Body of pancreas (tissue), 4 donors: ENCODE data around the gene CORIN. TPM values are rescaled to one million over a fixed set of nuclear protein-coding genes. Genes with fewer than 3 reads are reported as not detected.
A peak's percentile ranks its signal among the peaks of the same experiment; 100 is the strongest.

Experiments
- ATAC-seq: fragments of 150-250 bp; one replicate; pipeline ENCODE4 v1.9.1; 2016
- DNase-seq, 4 donors: peaks; one replicate each; pipeline ENCODE4 v3.0.0-alpha.2; 2019
- H3K27ac ChIP-seq, 4 donors: fragments of 200-600 bp; sonication (generic); 1 replicate in 3 of 4; 2 replicates in 1 of 4; pipeline versions ENCODE4 v1.5.1 to v1.6.1; 2016 to 2019; ENCODE audit warnings: mild to moderate bottlenecking in 1 of 4, mixed read lengths in 1 of 4, moderate library complexity in 1 of 4
- H3K27me3 ChIP-seq, 2 donors: fragments of 200-600 bp; sonication (generic); one replicate each; pipeline ENCODE4 v1.6.0; 2016; ENCODE audit warnings: mild to moderate bottlenecking in 1 of 2
- H3K36me3 ChIP-seq, 2 donors: fragments of 200-600 bp; sonication (generic); replicated peaks in 1 of 2; 2 replicates each; pipeline ENCODE4 v1.5.1; 2016; ENCODE audit warnings: low read depth in 2 of 2; ENCODE audit not compliant: insufficient read depth in 1 of 2
- H3K4me1 ChIP-seq: fragments of 200-600 bp; sonication (generic); one replicate; pipeline ENCODE4 v1.6.0; 2016
- H3K4me3 ChIP-seq, 2 donors: fragments of 200-600 bp; sonication (generic); 1 replicate in 1 of 2; 2 replicates in 1 of 2; pipeline ENCODE4 v1.5.1; 2016 to 2019
- H3K9me3 ChIP-seq, 3 donors: fragments of 200-600 bp; sonication (generic); 1 replicate in 2 of 3; 2 replicates in 1 of 3; pipeline ENCODE4 v1.5.1; 2016
- POLR2A ChIP-seq, 3 donors: fragments of 450-650 bp; IDR thresholded peaks; one replicate each; pipeline ENCODE4 v1.6.1; 2016; ENCODE audit warnings: antibody characterized with exemption in 3 of 3, mild to moderate bottlenecking in 2 of 3
- WGBS, 2 donors: methylation state at CpG; one replicate each; pipeline ENCODE4 v1.1.5; 2017; 5-methylcytosine and 5-hydroxymethylcytosine counted together
- intact Hi-C: fragments of 100-400 bp; cut with DNase I; formaldehyde crosslinking; loops from one replicate; pipeline ENCODE4 v1.15.1; 2023
- total RNA-seq, 2 donors: library from RNA; depleted of rRNA; stranded (reverse); fragments of >200 nt; gene quantifications; one replicate each; pipeline ENCODE4 v1.1.0, GENCODE V29; 2016
- TF ChIP-seq, protein P1 (sequence below), 7 experiments: fragments of 450-650 bp in 4 of 7; fragments of 200-600 bp in 3 of 7; sonication (generic) in 3 of 7; IDR thresholded peaks; one replicate each; pipeline ENCODE4 v1.5.1; 2016 to 2019; ENCODE audit warnings: antibody characterized with exemption in 7 of 7

CORIN gene
- total RNA-seq, 2 donors from 2014 or later: 0.33 to 1.3 TPM

- intact Hi-C loops: no loop called here
- ATAC-seq (no peak), DNase-seq (no peak)
- no peak for TF ChIP-seq POLR2A (IDR thresholded peaks at IDR 0.05)
- TF ChIP-seq, protein P1, sequence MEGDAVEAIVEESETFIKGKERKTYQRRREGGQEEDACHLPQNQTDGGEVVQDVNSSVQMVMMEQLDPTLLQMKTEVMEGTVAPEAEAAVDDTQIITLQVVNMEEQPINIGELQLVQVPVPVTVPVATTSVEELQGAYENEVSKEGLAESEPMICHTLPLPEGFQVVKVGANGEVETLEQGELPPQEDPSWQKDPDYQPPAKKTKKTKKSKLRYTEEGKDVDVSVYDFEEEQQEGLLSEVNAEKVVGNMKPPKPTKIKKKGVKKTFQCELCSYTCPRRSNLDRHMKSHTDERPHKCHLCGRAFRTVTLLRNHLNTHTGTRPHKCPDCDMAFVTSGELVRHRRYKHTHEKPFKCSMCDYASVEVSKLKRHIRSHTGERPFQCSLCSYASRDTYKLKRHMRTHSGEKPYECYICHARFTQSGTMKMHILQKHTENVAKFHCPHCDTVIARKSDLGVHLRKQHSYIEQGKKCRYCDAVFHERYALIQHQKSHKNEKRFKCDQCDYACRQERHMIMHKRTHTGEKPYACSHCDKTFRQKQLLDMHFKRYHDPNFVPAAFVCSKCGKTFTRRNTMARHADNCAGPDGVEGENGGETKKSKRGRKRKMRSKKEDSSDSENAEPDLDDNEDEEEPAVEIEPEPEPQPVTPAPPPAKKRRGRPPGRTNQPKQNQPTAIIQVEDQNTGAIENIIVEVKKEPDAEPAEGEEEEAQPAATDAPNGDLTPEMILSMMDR (IDR thresholded peaks at IDR 0.05): no peak
- Histone ChIP-seq H3K4me1 (peaks cover 2% of the 10 kb centered on the region), H3K9me3 (no peaks in the 10 kb centered on the region), H3K27ac (no peak overlapping the region), H3K27me3 (no peaks in the 10 kb centered on the region), H3K4me3 (no peak overlapping the region), H3K36me3 (no peaks in the 10 kb centered on the region)
Observed at GRCh38 chr4:47842985-47843384, 5.1 kb upstream of the CORIN start.

- no peak overlapping the region for H3K4me3 ChIP-seq
- H3K9me3 ChIP-seq: no peaks in the 10 kb centered on the region
- ATAC-seq (no peak), DNase-seq (no peak)
- H3K4me1 ChIP-seq: peaks cover 27% of the 10 kb centered on the region
- no peaks in the 10 kb centered on the region for H3K36me3 ChIP-seq
- intact Hi-C loops: no loop called here
- no peak for TF ChIP-seq POLR2A (IDR thresholded peaks at IDR 0.05)
- TF ChIP-seq, protein P1 (IDR thresholded peaks at IDR 0.05): no peak
- H3K27ac ChIP-seq: no peak overlapping the region
- no peaks in the 10 kb centered on the region for H3K27me3 ChIP-seq
- 93% methylated on average over 1 of the region's 1 CpG for WGBS, 2 donors
Observed at GRCh38 chr4:47840291-47840690, 2.4 kb upstream of the CORIN start.

DNA sequence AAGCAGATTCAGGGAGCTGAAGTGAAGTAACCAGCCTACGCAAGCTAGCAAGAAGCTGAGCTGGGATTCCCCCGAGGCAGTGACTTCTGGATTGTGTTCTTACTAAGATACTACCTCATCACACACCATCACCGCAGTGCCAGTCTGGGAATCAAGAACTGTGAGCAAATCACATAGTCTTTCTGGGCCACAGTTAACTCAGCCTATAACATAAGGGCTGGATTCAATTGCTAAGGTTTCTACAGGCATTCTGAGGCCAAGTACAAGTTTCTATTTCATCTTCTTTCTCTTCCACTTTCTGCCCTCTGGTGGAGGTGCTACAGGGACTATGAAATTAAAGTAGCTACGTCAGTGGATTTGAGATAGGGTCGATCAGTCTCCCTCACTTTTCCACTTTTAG is 1.4 kb upstream of the CORIN start:
- H3K9me3 ChIP-seq: no peaks in the 10 kb centered on the region
- H3K27me3 ChIP-seq: no peaks in the 10 kb centered on the region
- intact Hi-C loops: loop anchor here (10.0 kb wide), 1 partner anchor 134 kb away; no protein-coding TSS in a partner anchor
- H3K36me3 ChIP-seq: no peaks in the 10 kb centered on the region
- WGBS, 2 donors: 78 to 82% methylated on average over 5 of the region's 5 CpGs
- H3K4me3 ChIP-seq: no peak overlapping the region
- DNase-seq (no peak), ATAC-seq (no peak)
- TF ChIP-seq POLR2A (IDR thresholded peaks at IDR 0.05): no peak
- TF ChIP-seq, protein P1 (IDR thresholded peaks at IDR 0.05): peak in 2 of 7 experiments; percentile 14 to 22
- H3K4me1 ChIP-seq: peaks cover 27% of the 10 kb centered on the region
- H3K27ac ChIP-seq: no peak overlapping the region

DNA sequence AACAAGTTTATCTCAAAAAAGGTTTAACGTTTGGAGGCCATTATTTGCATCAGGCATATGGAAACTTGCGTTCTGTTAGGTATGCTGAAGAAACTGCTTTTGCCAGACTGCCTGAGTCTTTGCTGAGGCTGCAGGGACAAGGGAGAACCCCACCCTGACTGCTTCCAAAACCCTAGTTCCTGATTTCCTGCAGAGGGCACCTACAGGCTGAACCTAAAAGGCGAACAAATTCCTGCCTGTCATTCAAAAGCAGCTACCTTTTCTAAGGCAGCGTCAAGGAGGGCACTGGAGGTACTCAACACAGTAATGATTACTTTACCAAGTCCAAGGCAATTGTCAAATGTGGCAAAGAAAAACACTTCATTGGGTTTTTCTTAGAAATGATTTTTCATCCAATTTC is 578 bp upstream of the CORIN start:
- ATAC-seq (no peak), DNase-seq (no peak)
- H3K4me3 ChIP-seq: no peak overlapping the region
- intact Hi-C loops: loop anchor here (10.0 kb wide), 1 partner anchor 134 kb away; no protein-coding TSS in a partner anchor
- H3K27me3 ChIP-seq: no peaks in the 10 kb centered on the region
- H3K36me3 ChIP-seq: no peaks in the 10 kb centered on the region
- 36 to 53% methylated on average over 4 of the region's 4 CpGs for WGBS, 2 donors
- no peak for TF ChIP-seq POLR2A (IDR thresholded peaks at IDR 0.05)
- TF ChIP-seq, protein P1 (IDR thresholded peaks at IDR 0.05): no peak
- no peak overlapping the region for H3K27ac ChIP-seq
- peaks cover 27% of the 10 kb centered on the region for H3K4me1 ChIP-seq
- no peaks in the 10 kb centered on the region for H3K9me3 ChIP-seq
